Loucy (cell line): Measurements from ENCODE around the gene ALKBH6.

ENCODE experiments used
- H2AFZ ChIP-seq: fragments of 200-600 bp; sonication (generic); 2 replicates; pipeline ENCODE4 v1.6.0; 2016; ENCODE audit warnings: antibody characterized with exemption, mild to moderate bottlenecking, low read length, moderate library complexity
- H3F3A ChIP-seq: fragments of 200-600 bp; 2 replicates; pipeline ENCODE4 v1.6.0; 2016; ENCODE audit warnings: antibody characterized with exemption, low read depth, mild to moderate bottlenecking
- H3K27me3 ChIP-seq: fragments of 200-600 bp; sonication (generic); 2 replicates; pipeline ENCODE4 v1.6.1; 2014; ENCODE audit warnings: low read length, mild to moderate bottlenecking; ENCODE audit not compliant: insufficient read depth, poor library complexity, severe bottlenecking
- H3K36me3 ChIP-seq: fragments of 200-600 bp; sonication (generic); 2 replicates; pipeline ENCODE4 v1.6.1; 2016; ENCODE audit warnings: low read length; ENCODE audit not compliant: insufficient read depth
- H3K4me1 ChIP-seq: fragments of 200-600 bp; sonication (generic); 2 replicates; pipeline ENCODE4 v1.5.1; 2014; ENCODE audit warnings: low read length, mild to moderate bottlenecking; ENCODE audit not compliant: insufficient read depth, poor library complexity, severe bottlenecking
- H3K4me2 ChIP-seq: fragments of 200-600 bp; sonication (generic); 2 replicates; pipeline ENCODE4 v1.6.0; 2014; ENCODE audit warnings: antibody characterized with exemption, low read length, low read depth, mild to moderate bottlenecking; ENCODE audit not compliant: poor library complexity, severe bottlenecking
- H3K4me3 ChIP-seq: fragments of 200-600 bp; sonication (generic); 2 replicates; pipeline ENCODE4 v1.5.1; 2014; ENCODE audit warnings: low read length, mild to moderate bottlenecking, mixed read lengths; ENCODE audit not compliant: poor library complexity, severe bottlenecking
- H3K79me2 ChIP-seq: fragments of 200-600 bp; sonication (generic); 2 replicates; pipeline ENCODE4 v1.6.1; 2014; ENCODE audit warnings: low read length; ENCODE audit not compliant: insufficient read depth
- H3K9ac ChIP-seq: fragments of 200-600 bp; sonication (generic); 2 replicates; pipeline ENCODE4 v1.6.0; 2014; ENCODE audit warnings: mild to moderate bottlenecking, low read depth, low read length, moderate library complexity; ENCODE audit not compliant: poor library complexity, severe bottlenecking
- H3K9me2 ChIP-seq: fragments of 200-600 bp; sonication (generic); replicated peaks from 2 replicates; pipeline ENCODE4 v1.6.1; 2016; ENCODE audit warnings: low read depth, low read length, mixed read lengths
- H3K9me3 ChIP-seq: fragments of 200-600 bp; sonication (generic); 2 replicates; pipeline ENCODE4 v1.6.1; 2014; ENCODE audit warnings: mild to moderate bottlenecking, antibody characterized with exemption, low read length, low read depth; ENCODE audit not compliant: insufficient read depth
- H4K20me1 ChIP-seq: fragments of 200-600 bp; sonication (generic); 2 replicates; pipeline ENCODE4 v1.6.0; 2014; ENCODE audit warnings: antibody characterized with exemption, low read length, mild to moderate bottlenecking; ENCODE audit not compliant: insufficient read depth, poor library complexity, severe bottlenecking
- EZH2phosphoT487 ChIP-seq: fragments of 200-600 bp; IDR thresholded peaks from 2 replicates; pipeline ENCODE4 v1.6.1; 2018; ENCODE audit warnings: antibody characterized with exemption, mild to moderate bottlenecking, moderate library complexity, borderline replicate concordance
- TF ChIP-seq, protein P1 (sequence below): fragments of 200-600 bp; sonication (generic); conservative IDR thresholded peaks from 2 replicates; pipeline ENCODE4 v1.5.1; 2014; ENCODE audit warnings: mild to moderate bottlenecking, antibody characterized with exemption, low read length

ALKBH6 gene

DNA sequence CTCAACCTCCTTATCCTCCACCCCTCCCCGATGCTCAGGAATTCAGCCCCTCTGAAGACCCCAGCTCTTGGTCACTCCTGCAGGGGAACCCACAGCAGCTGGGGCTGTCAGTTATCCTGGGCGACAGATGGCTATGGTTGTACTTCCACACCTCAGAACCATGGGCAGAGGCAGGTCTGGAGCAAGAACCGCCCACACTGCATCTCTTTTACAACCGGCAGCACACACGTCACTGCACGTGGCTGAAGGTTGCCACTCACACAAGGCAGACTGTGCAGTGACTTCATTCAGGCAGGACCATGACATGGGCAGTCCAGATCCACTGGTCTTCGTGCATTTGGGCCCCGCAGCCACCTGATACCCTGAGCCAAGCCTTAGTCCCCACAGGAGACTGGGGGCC, 40.5 kb downstream of the ALKBH6 start:
- Histone ChIP-seq H3K79me2 (no peaks in the 10 kb centered on the region), H3K9me2 (no peaks in the 10 kb centered on the region), H3K4me3 (no peak overlapping the region), H3K27me3 (no peaks in the 10 kb centered on the region), H3K4me1 (no peaks in the 10 kb centered on the region), H3K36me3 (no peaks in the 10 kb centered on the region), H3K9me3 (no peaks in the 10 kb centered on the region), H4K20me1 (no peaks in the 10 kb centered on the region), H3F3A (no peaks in the 10 kb centered on the region), H3K9ac (no peak overlapping the region), H3K4me2 (no peak overlapping the region), H2AFZ (no peak overlapping the region)
- TF ChIP-seq, protein P1, sequence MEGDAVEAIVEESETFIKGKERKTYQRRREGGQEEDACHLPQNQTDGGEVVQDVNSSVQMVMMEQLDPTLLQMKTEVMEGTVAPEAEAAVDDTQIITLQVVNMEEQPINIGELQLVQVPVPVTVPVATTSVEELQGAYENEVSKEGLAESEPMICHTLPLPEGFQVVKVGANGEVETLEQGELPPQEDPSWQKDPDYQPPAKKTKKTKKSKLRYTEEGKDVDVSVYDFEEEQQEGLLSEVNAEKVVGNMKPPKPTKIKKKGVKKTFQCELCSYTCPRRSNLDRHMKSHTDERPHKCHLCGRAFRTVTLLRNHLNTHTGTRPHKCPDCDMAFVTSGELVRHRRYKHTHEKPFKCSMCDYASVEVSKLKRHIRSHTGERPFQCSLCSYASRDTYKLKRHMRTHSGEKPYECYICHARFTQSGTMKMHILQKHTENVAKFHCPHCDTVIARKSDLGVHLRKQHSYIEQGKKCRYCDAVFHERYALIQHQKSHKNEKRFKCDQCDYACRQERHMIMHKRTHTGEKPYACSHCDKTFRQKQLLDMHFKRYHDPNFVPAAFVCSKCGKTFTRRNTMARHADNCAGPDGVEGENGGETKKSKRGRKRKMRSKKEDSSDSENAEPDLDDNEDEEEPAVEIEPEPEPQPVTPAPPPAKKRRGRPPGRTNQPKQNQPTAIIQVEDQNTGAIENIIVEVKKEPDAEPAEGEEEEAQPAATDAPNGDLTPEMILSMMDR: no peak
- no peak for TF ChIP-seq EZH2phosphoT487

DNA sequence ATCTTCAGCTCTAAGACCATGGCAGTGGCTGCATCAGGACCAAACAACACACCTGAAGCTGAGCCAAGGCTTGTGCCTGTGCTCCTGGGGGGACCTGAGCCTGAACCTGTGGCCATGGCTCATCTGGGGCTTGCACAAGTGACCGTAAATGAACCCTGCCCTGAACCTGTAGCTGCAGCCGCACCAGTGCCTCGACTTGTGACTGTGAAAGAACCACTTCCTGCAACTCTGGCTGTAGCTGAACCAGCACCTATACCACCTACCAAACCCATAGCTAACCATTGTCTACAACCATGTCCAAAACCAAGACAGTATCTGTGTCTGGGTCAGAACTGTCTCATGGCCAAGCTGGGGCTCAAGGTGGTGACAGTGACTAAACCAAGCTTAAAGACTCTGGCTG, 47.2 kb downstream of the ALKBH6 start:
- Histone ChIP-seq H2AFZ (no peak overlapping the region), H3K4me2 (no peak overlapping the region), H3K9ac (no peak overlapping the region), H3K9me2 (no peaks in the 10 kb centered on the region), H3K27me3 (no peaks in the 10 kb centered on the region), H3K4me3 (no peak overlapping the region), H3K4me1 (no peaks in the 10 kb centered on the region), H3F3A (no peaks in the 10 kb centered on the region), H3K79me2 (no peaks in the 10 kb centered on the region), H3K36me3 (no peaks in the 10 kb centered on the region), H3K9me3 (no peaks in the 10 kb centered on the region), H4K20me1 (no peaks in the 10 kb centered on the region)
- TF ChIP-seq EZH2phosphoT487: no peak
- TF ChIP-seq, protein P1: no peak

DNA sequence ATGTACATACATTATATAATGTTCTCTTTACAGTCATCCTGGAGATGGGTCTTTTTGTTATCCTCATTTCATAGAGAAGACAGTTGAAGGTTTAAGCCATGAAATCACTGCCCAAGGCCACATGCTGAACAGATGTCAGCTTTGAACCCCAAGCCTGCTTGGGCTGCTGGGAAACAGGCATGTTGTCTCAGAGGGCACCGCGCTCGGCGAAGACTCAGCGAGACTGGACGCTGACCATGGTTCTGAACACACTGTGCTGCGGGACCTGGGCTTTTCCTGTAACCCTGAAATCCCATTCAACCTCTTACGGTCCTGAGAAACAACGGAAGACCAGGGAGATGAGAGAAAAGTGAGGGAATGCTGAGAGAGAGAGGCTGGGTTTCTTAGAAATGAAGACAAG, 50.5 kb downstream of the ALKBH6 start:
- H3F3A ChIP-seq: no peaks in the 10 kb centered on the region
- no peak overlapping the region for H3K4me2 ChIP-seq
- no peaks in the 10 kb centered on the region for H3K27me3 ChIP-seq
- no peak for TF ChIP-seq EZH2phosphoT487
- TF ChIP-seq, protein P1: no peak
- no peaks in the 10 kb centered on the region for H4K20me1 ChIP-seq
- H3K9me3 ChIP-seq: no peaks in the 10 kb centered on the region
- H3K9ac ChIP-seq: no peak overlapping the region
- no peak overlapping the region for H3K4me3 ChIP-seq
- H3K9me2 ChIP-seq: no peaks in the 10 kb centered on the region
- no peaks in the 10 kb centered on the region for H3K79me2 ChIP-seq
- H3K36me3 ChIP-seq: no peaks in the 10 kb centered on the region
- H3K4me1 ChIP-seq: no peaks in the 10 kb centered on the region
- H2AFZ ChIP-seq: no peak overlapping the region
